GM12872 (cell line): ENCODE data around the gene RNPS1.

ENCODE experiments used
- TF ChIP-seq, protein P1 (sequence below): IDR thresholded peaks from 3 replicates; pipeline ENCODE4 v1.5.1; 2011; ENCODE audit warnings: low read depth, mild to moderate bottlenecking, low read length, moderate library complexity; ENCODE audit not compliant: insufficient read depth

The RNPS1 gene

DNA sequence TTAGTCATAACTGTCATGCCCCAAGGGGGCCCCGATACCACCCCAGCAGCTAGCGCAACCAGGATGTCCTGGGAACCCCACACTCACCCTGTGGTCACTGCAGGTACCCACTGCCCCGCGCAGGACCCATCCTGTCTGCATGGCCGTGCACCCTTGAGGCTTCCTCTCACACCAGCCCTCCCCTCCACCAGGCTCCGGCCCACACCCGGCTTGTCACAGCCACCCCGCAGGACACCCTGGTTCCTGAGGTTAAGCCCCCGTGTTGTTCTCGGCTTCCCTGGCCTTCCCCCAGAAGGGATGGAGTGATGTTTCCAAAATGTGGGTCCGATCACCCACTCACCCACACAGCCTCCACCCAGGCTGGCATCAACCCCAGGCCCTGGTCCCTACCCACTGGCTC, 24.1 kb downstream of the RNPS1 start:
- TF ChIP-seq, protein P1, sequence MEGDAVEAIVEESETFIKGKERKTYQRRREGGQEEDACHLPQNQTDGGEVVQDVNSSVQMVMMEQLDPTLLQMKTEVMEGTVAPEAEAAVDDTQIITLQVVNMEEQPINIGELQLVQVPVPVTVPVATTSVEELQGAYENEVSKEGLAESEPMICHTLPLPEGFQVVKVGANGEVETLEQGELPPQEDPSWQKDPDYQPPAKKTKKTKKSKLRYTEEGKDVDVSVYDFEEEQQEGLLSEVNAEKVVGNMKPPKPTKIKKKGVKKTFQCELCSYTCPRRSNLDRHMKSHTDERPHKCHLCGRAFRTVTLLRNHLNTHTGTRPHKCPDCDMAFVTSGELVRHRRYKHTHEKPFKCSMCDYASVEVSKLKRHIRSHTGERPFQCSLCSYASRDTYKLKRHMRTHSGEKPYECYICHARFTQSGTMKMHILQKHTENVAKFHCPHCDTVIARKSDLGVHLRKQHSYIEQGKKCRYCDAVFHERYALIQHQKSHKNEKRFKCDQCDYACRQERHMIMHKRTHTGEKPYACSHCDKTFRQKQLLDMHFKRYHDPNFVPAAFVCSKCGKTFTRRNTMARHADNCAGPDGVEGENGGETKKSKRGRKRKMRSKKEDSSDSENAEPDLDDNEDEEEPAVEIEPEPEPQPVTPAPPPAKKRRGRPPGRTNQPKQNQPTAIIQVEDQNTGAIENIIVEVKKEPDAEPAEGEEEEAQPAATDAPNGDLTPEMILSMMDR: no peak

DNA sequence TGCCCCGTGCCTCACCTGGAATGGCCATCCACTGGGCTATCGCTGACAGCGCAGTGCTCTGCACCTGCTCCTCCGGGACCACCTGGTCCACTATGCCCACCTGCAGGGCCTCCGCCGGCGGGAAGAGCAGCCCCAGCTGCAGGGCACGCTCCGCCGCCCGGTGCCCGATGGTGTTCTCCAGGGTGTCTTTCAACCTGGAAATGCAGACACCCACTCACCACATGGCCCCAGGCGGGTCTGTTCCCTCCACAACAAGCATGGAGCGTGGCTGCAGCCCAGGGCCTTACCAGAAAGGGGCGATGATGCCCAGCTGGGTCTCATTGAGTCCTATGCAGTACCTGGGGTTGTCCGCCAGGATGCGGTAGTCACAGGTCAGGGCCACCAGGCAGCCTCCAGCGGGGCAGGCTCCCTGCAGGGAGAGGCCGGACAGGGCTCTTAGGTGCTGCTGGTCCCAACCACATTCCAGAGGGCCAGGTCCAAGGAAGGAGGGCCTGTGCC, 24.8 kb downstream of the RNPS1 start:
- TF ChIP-seq, protein P1: no peak

DNA sequence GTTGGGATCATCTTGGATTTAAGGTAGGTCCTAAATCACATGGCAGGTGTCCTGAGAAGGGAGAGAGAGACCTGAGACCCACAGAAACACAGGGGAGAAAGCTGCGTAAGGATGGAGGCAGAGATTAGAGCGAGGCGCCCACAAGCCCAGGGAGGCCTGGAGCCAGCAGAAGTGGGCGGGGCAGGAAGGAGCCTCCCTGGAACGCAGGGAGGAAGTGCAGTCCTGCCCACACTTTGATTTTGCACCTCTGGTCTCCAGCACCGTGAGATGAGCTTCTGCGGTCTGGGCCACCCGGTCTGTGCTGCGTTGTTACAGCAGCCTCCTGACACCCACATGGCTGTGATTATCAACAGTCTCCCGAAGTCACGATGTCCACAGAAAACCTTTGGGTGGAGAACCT, 25.3 kb downstream of the RNPS1 start:
- TF ChIP-seq, protein P1: no peak

DNA sequence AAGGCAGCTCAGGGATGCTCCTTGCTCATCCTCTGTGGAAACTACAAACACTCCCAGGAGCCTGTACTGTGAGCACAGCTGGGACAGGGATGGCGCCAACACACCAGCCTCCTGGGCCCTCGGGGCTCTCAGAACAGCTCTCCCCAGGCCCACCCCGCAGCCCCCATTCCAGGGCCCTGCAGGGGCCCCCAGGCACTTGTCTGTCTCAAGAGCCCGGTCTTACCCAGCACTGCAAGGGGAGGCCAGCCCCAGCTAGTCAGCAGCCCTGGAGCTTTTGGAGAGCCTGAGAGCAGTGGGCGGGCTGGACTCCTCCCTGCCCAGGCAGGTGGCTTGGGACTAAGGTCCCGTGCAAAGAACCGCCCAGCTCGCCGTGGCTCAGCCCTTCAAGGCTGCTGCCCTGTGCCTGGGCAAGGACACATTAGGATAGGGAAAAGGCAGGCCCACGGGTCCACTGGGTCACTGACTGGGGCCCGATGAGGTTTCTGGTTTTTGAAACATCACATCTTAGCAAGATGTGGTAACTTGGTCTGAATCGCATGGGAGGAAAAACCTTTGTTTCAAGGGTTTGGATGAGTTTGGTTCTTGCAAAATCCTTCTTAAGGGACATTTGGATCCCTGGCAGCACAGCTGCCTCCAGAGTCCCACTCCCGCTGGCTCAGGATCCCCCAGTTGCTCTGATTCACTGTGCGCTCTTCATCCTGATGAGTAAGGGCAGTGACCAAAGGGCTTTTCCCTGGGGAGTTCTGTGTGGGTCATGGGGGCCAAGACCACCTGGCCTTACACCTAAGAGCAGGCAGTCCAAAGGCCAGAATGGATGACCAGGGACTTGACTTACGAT, 28.9 kb downstream of the RNPS1 start:
- TF ChIP-seq, protein P1: no peak

DNA sequence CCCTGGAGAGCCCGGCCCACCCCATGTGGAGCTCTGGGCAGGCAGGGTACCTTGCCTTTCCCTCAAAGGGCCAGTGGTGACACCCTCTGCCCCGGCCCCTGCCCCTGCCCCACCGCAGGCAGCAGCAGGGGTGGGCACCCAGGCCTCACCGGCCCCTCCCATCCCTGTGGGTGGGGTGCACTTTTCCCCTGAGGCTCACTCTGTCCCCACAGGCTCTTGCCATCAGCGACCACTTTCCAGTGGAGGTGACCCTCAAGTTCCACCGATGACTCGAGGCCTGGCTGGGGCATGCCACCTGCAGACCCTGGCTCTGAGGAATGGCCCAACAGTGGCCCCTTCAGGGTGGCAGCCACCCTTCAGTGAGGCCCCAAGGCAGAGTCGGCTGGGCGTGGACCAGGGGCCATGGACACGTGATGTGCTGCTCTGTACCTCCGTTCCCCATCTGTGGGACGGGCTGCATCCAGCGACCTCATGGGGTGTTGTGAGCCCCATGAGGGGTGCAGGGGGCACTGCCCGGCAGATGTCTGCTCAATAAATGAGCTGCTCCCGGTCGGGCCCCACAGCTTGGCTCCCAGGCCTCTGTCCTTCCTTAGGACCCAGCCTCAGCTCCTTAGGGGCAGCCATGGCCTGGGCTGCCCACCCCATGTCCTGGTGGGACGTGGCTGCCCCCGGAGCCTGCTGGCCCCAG, 29.6 kb downstream of the RNPS1 start:
- TF ChIP-seq, protein P1: no peak

DNA sequence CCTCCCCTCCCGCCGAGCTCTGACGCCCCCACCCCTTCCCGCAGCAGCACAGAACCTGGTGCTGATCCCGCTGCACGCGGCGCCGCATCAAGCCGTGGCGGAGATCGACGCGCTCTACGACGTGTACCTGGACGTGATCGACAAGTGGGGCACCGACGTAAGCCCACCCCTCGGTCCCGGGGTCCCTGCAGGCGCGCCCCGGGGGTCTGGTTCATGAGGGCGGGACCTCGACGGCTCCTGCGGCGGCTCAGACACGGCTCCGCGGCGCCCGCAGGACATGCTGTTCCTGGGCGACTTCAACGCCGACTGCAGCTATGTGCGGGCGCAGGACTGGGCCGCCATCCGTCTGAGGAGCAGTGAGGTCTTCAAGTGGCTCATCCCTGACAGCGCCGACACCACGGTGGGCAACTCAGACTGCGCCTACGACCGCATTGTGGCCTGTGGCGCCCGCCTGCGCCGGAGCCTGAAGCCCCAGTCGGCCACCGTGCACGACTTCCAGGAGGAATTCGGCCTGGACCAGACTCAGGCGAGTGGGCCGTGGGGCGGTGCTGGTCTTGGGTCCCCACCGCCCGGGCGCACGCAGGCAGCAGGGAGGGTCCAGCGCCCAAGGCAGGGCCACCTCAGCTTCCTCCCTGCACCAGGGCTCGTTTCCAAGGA, 30.3 kb downstream of the RNPS1 start:
- TF ChIP-seq, protein P1: no peak

DNA sequence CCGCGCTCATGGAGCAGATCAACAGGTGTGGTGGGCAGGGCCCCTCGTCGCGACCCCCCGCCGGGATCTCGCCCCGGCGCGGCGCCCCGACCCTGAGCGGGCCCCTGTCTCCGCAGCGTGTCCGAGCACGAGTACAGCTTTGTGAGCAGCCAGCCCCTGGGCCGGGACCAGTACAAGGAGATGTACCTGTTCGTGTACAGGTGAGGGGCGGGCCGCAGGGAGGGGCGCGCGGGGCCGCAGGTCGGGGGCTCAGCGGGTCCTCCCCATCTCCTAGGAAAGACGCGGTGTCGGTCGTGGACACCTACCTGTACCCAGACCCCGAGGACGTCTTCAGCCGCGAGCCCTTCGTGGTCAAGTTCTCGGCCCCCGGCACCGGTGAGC, 30.8 kb downstream of the RNPS1 start:
- TF ChIP-seq, protein P1: no peak
